ENCODE results near the gene GYPE.
"Not testable (repeated sequence)": the region's sequence is repeated elsewhere in the genome, so short reads cannot be mapped to it uniquely, and the experiment has no call there.

The GYPE gene

DNA sequence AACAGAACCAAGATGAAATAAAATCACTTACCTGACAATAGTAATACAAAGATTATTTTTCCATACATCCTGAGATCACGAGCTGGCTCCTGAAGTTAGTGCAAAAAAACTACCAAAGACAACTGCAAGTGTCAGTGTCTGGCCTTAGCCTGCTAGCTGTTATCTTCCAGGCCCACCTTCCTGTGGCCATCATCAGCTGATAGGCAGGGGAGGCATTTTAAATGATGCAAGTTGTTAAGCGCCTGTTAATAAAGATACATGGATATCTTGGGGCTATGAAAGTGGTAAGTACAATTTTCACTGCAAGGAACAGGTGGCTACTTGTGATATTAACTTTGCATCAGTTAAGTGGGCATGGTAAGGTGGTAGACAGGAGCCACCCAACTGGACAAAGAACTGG is at the start of gene GYPE:
Gene GYPE, minus strand, starts transcription at position 120 of the 400 bp plus-strand sequence. Its CDS starts 52 bp downstream, at position 68.
- DNase-seq = not testable (repeated sequence)

DNA sequence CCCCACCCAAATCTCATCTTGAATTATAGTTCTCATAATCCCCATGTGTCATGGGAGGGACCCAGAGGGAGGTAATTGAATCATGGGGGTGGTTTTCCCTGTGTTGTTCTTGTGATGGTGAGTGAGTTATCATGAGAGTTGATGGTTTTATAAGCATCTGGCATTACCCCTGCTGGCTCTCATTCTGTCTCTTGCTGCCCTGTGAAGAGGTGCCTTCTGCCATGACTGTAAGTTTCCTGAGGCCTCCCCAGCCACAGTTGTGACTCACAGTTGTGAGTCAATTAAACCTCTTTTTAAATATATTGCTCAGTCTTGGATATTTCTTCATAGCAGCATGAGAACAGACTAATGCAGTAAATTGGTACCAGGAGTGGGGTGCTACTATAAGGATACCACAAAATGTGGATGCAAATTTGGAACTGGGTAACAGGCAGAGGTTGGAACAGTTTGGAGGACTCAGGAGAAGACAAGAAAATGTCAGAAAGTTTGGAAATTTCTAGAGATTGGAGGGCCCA is 46.2 kb upstream of the GYPE start:
- not testable (repeated sequence) for DNase-seq

DNA sequence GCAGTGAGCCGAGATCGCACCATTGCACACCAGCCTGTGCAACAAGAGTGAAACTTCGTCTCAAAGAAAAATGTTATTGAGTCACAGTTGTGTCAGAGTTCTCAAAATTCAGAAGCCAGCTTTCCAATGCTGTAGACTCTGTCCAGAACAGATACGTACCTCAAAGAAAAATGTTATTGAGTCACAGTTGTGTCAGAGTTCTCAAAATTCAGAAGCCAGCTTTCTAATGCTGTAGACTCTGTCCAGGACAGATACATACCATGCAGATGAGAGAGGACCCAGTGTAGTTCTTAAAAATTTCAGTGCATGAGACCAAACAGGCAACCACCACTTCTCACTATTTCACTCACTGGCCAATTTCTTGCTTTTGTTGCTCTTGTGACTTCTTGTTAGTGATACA is 45.6 kb upstream of the GYPE start:
- not testable (repeated sequence) for DNase-seq

DNA sequence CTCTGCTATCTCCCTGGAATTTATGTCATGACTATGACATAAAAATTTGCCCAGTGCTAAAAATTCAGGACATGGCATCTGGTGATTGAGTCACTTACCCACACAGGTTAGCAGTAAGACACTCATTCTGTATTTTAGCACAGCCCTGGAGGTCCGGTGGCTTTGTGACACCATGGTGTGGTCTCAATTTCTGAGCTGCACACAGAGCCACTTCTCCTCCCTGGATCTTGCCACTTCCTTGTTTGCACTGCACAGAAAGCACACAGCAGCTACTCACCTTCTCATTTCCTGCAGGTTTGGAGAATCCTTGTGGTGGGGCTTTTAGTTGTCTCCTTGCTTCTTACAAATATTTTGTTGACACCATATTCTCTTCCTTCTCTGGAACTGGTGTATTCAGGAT is 44.8 kb upstream of the GYPE start:
- not testable (repeated sequence) for DNase-seq

DNA sequence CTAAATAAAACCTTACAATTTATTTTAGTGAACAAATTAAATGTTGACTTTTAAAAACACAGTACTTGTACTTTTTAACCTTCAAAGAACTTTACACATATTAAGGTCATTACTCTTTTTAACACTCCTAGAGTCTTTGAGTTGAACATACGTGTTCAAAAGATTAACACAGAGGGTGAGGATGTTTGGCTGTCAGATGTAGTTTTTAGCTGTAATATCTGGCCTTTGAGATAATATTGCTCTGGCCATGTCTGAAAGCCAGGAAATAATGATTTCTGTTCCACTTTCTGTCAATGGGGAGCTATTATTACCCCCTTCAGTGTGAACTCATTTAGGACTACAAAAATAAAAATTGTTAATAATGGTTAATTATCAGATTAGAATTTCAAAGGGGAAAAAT is 42.1 kb upstream of the GYPE start:
- DNase-seq = not testable (repeated sequence)

DNA sequence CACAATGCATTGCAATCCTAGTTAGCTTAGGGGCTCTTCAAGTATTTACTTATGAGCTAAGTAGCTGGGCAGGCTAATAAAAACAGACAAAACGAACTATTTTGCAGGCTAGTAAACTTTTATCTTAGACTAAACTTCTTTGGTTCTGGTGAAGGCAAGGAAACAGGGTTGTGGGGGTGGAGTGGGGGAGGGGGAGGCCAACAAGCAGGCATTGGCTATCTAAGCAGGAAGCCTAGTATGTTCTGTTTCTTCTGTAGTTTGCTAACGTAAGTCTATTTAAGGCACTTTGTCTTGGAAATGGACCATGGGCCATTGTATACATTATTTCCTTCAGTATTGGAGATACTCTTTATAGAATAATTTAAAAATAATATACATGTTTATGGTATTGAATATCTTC is 35.3 kb upstream of the GYPE start:
- not testable (repeated sequence) for DNase-seq

DNA sequence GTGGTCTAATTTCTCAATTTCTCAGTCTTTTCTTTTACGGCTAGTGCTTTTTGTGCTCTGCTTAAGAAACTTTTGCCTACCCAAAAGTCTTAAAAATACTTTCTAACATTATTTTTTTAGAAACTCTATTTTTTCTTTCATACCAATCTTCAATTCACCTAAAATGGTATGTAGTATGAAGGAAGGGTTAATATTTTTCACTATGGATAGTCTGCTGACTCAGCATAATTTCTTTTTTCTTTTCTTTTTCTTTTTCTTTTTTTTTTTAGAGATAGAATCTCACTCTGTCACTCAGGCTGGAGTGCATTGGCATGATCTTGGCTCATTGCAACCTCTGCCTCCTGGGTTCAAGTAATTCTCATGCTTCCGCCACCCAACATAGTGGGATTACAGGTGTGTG is 34.2 kb upstream of the GYPE start:
- no peak for DNase-seq

DNA sequence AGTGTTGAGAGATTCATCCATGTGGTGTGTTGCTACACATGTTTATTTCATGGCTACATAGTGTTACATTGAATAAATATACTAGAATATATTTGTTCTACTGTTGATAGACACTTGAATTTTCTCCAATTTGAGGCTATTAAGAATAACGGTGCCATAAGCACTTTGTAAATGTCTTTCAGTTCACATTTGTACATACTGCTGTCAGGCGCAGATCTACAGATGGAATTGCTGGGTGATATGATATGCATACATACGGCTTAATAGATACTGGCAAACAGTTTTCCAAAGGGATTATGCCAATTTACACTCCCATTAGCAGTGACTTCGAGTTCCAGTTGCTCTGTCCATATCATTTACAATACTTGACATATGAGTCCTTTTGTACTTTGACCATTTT is 33.5 kb upstream of the GYPE start:
- not testable (repeated sequence) for DNase-seq

DNA sequence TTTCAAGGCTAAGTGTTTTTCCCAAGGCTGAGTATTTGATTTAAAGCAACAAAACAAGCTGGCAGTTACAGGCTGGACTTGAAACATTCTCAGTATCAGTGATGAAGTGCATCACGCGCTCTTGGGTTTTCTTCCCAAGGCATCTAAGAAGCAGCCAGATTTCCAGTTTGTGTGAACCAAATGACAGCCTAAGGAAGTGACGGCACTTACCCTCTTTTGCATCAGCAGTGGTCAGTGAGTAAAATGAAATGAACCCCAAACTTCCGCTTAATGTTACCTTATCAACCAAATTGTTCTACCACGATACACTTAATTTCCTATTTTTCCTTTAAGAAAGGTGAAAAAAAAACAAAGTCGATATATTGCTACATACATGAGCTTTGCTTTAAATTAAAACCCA is 15.8 kb upstream of the GYPE start:
- no peak for DNase-seq

DNA sequence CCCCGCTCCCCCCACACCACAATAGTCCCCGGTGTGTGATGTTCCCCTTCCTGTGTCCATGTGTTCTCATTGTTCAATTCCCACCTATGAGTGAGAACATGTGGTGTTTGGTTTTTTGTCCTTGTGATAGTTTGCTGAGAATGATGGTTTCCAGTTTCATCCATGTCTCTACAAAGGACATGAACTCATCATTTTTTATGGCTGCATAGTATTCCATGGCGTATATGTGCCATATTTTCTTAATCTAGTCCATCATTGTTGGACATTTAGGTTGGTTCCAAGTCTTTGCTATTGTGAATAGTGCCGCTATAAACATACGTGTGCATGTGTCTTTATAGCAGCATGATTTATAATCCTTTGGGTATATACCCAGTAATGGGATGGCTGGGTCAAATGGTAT is 11.1 kb upstream of the GYPE start:
- not testable (repeated sequence) for DNase-seq

DNA sequence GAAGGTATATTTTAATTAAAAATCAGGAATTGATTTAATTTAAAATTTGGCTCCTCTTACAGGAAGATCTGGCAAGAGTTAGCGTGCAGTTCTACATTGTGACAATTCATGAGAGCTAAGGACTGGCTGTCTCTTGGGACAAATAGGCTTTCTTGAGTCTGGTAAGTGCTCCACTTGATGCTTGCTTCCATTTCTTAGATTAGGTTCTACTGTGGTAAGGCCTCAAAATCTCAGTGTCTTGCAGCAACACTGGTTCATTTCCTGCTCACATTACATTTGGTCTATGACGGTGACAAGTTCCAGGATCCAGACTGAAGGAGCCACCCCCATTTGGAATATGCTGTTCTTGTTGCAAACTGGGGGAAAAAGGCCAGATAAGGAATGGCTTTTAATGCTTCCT is 7.1 kb upstream of the GYPE start:
- DNase-seq = not testable (repeated sequence)

DNA sequence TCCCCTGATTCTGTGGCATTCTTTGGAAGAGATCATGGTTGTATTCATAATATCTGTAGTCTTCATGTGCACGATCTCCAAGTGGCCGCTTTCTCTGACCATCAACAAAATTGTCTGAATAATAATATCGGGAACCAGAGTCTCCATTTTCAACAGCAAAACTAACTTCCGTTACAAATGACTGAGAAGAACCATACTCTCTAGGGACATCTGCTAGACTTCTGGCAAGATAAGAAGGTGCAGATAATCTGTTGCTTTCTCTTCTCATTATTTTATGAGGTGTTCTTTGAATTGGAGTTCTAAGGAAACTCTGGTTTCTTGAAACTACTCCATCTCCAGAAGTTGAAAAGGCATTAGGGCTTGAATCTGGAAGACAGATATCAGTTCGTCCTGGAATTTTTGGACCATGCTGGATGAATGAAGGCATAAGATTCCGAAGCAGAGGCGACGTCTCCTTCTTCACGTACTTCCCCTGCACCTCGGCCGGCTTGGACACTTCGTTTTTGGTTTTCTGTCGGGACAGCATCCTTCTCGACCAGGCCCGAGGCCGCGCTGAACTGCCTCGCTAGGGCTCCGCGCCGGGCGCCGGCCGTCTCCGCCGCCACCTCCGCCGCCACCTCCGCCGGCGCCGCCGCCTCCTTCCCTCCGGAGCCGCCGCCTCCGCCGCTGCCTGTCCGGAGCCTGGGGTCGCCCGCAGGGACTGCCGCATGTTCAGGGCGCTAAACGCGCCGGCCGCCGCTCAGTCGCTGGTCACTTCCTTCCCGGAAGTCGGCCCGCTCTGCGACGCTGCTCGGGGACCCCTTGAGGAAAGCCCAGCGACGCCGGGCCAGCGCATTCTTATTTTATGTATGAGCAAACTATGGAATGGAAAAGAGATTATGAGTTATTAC is 6.4 kb upstream of the GYPE start:
- peak; percentile 0 for DNase-seq

DNA sequence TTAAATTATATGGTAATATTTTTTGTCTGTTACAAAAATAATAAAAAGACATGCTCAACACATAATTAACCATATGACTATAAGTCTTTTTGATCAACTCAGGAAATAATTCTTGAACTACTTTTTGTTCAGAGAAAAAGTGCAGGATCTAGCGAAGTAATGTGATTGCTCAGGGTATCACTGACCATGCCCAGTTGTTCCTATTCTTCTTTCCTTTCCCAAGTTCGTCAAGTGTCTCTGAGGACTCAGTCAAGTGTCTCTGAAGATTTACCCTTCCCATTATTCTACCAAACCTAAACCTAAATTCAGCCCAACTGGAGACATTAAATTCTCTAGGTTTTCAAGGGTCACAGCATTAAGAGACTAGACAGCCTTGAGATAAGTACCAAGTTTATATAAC is 5.5 kb upstream of the GYPE start:
- DNase-seq = not testable (repeated sequence)

DNA sequence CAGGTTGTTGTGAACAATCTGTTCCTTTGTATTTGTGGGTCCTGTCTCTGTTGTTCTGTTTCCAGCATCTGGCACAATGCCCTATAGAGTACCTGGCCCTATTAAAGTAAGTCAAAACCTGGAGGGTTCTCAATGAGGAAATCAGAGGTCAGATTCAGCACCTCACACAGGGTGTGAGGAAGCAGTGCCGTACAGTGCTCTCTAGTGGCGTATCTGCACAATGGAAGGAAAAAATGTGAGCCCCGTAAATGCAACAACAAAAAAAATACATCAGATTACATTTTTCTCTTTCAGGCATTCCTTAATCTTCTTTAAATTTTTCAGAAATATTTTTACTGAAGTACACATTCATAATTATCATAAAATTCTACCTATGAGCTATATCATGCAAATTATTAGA is 2.5 kb upstream of the GYPE start:
- DNase-seq = peak; percentile 32

DNA sequence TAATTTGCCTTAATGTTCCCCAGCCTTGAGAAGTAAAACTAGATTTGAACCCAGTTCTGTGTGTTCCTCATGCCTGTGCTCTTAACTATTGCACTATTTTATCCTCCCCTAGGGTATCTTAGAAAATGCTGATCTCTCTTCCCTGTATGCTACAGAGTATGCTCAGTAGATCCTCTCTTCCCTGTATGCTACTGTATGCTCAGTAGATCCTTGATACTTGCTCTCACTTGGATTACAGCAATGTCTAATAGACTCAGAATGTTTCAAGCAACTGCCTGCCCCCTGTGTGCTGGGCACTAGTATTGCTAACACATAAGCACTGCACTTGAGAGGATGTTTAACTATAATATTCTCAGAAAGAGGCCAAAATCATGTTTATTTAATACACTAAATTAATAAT is 928 bp downstream of the GYPE start:
- not testable (repeated sequence) for DNase-seq

DNA sequence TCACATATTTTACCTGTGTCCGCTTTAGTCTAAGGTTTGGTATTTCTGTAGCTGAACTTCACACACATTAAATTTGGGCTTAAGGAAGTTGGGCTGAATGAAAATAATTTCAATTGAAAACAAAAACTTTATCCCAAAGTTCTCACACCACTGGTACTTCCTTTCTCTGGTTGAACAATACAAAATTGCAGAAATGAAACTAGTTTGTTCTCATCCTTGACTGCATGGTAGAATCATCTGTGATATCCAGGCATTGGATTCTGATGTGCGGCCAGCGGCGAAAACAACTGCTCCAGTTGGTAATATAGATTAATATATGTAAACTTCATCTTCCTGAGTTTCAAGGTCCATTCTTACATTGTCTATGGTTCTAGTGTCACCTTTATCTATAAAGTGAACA is 15.0 kb downstream of the GYPE start:
- DNase-seq = not testable (repeated sequence)

DNA sequence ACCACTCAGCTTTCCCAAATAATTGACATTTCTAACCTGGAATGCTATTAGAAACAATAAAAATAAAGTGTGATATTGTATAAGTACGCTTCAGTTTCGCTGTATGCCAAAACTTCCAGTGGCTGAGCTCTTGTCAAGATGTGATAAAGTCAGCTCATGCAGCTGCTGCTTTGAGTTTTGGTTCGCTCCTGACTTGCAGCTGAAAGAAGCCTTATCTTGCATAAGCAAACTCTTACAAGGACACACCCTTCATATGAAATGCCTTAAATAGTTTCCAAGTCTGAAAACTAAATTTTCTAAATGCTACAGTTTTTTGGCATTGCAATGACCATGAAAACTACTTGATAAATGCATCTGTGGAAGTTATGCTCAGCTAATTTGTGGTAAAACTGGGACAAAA is 17.2 kb downstream of the GYPE start:
- not testable (repeated sequence) for DNase-seq

DNA sequence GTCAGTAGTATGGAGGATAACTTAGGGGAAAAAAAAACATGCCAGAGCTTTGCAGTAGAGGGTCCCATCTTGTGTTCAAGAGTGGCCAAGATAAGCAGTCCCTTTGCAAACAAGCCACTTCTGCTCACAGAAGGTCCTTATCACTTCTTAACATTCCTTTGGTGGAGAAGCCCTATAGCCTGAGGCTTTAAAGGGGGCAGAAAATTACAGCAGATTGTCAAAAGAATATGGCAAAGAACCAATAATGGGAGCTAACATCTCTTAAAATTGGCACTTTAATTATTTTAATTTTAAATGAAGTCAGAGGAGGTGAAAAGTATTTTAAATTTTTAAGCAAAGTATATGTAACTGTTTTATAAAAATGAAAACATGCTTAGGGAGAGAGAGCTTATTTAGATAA is 20.4 kb downstream of the GYPE start:
- DNase-seq = not testable (repeated sequence)

DNA sequence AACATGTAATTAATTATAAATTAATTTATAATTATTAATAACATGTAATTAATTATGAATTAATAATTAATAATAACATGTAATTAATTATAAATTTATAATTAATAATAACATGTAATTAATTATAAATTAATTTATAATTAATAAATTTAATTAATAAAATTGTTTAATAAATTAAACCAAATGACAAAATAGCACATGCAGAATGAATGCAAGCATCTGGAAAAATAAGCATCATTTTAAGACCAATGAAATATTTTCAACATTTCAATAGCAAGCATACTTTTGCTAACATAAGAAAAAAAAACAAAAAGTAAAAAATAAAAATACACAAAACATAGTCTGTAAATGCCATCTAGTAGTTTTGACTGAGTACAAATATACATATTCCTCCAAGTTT is 21.8 kb downstream of the GYPE start:
- DNase-seq = no peak

DNA sequence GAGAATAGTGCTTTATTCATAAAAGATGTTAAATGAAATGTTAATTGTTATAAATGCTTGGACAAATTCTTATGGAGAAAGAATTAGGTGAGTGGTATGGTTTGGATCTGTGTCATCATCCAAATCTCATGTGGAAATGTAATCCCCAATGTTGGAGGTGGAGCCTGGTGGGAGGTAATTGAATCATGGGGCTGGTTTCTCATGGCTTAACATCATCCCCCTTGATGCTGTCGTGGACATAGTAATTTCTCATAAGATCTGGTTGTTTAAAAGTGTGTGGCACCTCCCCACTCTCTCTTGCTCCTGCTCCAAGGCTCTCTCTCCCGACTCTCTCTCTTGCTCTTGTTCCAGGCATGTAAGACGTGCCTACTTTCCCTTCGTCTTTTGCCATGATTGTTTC is 22.5 kb downstream of the GYPE start:
- DNase-seq = no peak

DNA sequence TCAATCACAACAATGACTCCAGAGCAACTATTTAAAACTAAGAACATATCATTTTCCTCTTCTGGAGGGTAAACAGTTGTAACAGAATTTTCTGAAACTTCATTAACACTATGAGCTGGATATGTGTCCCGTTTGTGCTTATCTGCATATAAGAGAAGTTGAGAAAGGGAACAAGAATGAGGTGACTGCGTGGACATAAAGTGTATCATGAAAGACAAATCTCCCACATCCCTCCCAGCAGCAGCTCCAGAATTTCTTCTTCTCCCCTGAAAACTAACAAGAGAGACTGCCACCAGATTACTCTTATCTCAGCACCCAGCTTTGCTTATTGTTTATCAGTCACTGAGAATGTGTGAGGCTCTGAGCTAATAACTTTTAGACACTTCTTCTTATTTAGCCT is 25.8 kb downstream of the GYPE start:
- not testable (repeated sequence) for DNase-seq

DNA sequence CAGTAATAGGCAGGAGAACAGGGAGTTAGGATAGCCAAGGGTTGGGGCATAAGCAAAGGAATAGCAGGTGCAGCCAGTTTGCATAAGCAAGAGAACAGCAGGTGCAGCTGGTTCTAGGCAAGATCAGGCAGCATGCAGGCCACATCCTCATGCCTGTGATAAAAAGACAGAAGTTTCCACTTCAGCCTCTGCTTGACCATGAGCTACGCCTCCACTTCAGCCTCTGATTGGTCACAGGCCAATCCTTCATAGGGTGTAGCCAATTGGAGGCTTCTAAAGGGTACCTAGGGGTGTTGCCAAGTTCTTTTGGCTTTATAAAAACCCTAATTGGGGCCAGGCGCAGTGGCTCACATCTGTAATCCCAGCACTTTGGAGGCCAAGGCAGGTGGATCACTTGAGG is 30.0 kb downstream of the GYPE start:
- DNase-seq = not testable (repeated sequence)

DNA sequence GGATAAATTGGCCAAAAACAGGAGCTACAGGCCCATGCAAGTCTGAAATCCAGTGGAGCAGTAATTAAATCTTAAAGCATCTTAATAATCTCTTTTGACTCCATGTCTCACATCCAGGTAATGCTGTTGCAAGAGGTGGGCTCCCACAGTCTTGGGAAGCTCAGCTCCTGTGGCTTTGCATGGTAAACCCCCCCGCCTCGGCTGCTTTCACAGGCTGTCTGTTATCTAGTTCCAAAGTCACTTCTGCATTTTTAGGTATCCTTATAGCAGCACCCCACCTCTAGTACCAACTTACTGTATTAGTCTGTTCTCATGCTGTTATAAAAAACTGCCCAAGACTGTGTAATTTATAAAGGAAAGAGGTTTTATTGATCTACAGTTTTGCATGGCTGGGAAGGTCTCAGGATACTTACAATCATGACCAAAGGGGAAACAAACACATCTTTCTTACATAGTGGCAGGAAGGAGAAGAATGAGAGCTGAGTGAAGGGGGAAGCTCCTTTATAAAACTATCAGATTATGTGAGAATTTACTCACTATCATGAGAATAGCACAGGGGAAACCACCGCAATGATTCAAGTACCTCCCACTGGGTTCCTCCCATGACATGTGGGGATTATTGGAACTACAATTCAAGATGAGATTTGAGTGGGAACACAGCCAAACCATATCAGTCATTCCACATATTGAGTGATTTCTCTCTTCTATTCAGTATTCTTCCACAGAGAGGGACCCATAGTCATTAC is 34.7 kb downstream of the GYPE start:
- DNase-seq = not testable (repeated sequence)

DNA sequence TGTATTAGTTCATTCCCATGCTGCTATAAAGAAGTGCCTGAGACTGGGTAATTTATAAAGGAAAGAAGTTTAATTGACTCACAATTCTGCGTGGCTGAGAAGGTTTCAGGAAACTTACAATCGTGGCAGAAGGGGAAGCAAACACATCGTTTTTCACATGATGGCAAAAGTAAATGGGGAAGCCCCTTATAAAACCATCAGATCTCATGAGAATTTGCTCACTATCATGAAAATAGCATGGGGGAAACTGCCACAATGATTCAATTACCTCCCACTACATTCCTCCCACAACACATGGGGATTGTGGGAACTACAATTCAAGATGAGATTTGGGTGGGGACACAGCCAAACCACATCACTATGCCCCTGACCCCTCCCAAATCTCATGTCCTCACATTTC is 35.4 kb downstream of the GYPE start:
- DNase-seq = not testable (repeated sequence)
